GM18502 (cell line): ENCODE data around the gene NF1.
A peak's percentile ranks its signal among the peaks of the same experiment; 100 is the strongest.
"Not testable (repeated sequence)": the region's sequence is repeated elsewhere in the genome, so short reads cannot be mapped to it uniquely, and the experiment has no call there.

Experiments
- ATAC-seq: cut with Tn5 transposase; IDR thresholded peaks from one replicate; pipeline ENCODE4 v1.9.1; 2021; ENCODE audit warnings: mild to moderate bottlenecking; ENCODE audit not compliant: unreplicated experiment, poor library complexity

NF1 gene

GRCh38 chr17:31318298-31318801 is 223.6 kb downstream of the NF1 start:
- no peak for ATAC-seq

DNA sequence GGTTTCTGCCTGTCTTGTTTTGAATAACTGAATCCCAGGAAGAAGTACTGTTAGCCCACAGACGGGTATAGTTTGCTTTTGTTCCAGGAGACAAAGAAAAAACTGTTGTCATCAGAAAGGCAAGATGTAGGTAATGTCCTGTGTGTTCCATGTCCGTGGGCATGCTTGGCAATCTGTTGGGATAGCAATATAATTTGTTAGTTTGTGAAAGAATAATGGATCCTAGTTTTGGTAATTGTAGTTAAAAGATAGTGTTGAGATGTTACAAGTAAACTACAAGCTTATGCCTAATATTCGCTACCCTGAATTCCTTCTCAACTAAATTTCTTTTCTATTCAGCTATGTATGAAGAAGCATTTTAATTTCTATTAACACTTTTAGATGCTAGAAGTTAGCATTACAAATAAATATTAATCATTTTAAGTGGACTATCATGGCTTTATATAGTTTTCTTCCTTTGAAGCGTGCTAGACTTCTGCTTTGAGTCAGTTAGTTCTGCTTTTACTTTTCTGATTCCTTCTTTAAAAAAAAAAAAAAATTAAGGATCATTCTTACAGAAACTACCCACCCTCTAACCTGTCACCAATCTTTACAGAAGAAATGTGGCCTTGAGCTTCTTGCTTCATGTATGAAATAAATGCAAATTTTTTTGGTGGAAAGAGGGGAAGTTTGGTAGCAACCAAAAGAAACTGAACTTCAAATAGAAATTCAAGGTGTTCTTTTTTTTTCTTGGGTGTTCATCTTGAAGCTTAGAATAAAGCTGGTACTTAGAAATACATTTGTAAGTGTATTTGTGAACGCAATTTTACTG is 224.3 kb downstream of the NF1 start:
- no peak for ATAC-seq

- no peak for ATAC-seq
These were observed 225.5 kb downstream of the NF1 start for GRCh38 chr17:31320241-31320640.

- no peak for ATAC-seq
These were observed 226.0 kb downstream of the NF1 start for GRCh38 chr17:31320791-31321190.

DNA sequence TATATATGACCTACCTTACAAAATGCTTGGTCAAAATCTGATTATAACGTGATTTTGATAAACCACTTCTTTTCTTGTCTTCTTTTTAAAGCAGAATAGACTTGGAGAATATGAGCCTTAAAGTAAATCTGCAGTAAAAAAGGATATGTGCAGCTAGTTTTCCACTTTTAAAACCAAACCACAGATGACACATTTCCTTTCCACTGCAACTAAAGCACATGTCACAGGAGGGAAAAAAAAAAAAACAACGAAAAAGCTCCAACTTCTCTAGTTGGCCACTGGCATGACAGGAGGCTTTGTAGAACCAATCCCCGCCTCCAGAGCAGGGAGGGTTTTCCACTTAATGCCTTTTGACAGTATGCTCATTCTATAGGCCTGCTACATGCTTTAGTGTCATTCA is 226.7 kb downstream of the NF1 start, which contains the start of gene EVI2A:
EVI2A (minus strand) TSS at position 142 of the 400 bp plus-strand sequence. CDS start 2,609 bp downstream, outside the sequence.
- ATAC-seq: peak; percentile 52

GRCh38 chr17:31321966-31322365 is 227.2 kb downstream of the NF1 start:
- no peak for ATAC-seq

DNA sequence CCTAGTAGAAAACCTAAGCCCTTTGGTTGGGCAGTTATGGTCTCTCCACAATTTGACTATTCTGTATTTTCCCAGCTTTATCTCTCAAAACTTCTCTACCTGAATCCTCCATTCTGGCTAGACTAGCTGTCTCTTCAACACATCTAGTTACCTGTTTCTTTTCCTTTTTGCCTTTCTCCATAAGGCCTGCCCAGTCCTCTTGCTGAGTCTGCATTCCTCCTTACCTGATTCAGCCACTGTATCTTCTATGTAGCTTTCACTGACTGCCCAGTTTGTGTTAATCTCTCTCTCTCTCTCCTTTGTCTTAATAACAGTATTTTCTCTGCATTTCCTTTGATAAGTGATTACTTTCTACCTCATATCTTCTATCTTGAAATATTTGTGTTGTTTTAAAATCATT is 228.8 kb downstream of the NF1 start:
- ATAC-seq: no peak

DNA sequence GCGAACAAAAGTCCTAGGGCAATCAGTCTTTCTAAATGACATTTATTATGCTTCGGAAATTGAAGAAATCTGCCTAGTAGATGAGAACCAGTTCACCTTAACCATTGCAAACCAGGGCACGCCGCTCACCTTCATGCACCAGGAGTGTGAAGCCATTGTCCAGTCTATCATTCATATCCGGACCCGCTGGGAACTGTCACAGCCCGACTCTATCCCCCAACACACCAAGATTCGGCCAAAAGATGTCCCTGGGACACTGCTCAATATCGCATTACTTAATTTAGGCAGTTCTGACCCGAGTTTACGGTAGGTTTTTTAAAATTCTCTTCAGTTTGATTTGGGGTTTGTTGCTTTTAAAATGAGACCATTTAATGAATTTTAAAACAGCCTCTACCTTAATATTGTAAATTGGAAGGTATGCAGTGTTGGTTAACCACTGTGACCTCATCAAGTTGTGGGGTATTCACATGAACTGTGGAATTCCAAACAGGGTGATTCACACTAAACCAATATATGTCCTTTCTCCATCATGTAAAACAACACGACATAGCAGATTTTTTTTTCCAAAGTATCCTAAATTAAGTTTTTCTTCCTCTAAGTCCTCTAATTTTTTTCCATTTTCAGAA is 232.9 kb downstream of the NF1 start:
- no peak for ATAC-seq

DNA sequence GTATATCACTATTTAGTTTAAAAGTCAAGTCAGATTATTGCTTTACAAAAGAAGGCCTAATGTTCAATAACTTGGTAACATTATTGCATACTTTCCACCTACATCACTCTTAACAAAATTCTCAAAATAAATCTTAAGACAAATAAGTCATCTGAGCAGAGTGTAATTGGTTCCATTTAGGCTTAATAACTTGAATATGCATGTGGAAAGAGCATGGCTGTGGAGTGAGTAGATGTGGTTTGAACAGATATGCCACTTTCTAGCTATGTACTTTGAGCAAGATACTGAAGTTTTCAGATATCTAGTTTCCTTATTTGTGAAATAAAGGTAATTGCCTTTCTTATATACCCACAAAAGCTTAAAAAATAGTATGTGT is 233.4 kb downstream of the NF1 start:
- no peak for ATAC-seq

DNA sequence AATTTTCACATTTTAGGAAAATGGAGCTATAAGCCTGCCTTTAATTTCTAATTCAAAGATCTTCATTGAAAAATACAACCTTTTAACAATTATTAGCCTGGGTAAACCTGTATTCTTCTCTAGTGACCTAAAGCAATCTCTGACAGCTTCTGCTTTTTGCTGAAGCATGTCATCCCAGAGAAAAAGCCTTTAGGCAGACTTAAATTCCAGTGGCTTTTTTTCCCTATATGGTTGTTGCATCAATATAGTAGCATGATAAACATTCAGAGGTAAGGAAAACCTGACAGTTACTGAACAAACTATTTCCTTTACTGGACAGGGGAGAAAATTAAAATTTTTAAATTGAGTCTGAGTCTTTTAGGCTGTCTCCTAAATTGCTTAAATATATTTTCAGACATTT is 234.4 kb downstream of the NF1 start:
- ATAC-seq: no peak

GRCh38 chr17:31339906-31340661 is 245.3 kb downstream of the NF1 start:
- no peak for ATAC-seq

DNA sequence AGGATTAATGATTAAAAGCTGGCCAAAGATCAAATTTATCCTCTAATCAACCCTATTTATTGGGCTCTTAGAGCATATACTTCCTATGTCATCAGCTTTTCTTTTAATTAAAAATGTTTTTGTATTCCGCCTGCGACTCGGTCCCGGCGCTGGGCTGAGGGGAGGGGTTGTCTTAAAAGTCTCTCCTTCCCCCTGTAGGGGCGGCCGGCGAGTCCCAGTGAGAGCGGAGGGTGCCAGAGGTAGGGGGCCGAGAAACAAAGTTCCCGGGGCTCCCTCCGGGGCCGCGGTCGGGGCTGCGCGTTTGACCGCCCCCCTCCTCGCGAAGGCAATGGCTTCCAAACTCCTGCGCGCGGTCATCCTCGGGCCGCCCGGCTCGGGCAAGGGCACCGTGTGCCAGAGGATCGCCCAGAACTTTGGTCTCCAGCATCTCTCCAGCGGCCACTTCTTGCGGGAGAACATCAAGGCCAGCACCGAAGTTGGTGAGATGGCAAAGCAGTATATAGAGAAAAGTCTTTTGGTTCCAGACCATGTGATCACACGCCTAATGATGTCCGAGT is 250.5 kb downstream of the NF1 start:
- not testable (repeated sequence) for ATAC-seq

DNA sequence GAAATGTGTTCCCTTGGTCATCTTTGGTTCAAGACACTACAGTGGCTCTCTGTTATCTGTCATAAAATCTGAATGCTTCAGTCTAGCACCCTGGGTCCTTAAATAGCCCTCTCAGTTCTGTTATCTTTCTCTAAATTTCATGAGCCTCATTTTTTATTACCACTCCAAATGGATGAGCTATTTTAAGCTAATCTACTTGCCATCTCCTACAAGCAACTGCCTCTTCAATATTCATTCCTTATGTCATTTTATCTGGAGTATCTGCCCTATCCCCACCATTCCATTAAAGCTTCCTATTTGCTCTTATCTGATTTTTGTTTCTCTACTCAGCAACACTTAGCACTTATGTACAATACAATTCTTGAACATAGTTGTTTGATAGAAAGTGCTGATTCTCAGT is 254.7 kb downstream of the NF1 start:
- ATAC-seq: no peak

DNA sequence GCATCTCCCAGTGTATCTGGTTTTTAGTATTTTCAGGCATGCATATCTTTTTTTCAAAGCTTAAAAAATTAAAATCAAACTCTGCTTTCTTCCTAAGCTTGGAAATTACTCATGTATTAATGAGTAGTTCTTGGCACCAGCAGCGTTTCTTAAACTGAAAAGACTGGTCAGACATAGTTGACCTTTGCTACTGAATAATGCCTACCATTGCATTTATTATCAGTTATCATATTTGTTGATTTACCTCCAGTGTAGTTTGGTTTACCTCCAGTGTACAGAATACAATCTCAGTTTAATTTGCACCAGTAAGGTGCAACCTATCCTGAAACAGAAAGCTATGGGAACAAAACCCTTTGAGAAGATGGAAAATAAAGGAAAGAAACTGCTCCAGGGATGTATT is 261.2 kb downstream of the NF1 start:
- ATAC-seq: no peak

- no peak for ATAC-seq
These were observed 262.3 kb downstream of the NF1 start for GRCh38 chr17:31357091-31357490.

GRCh38 chr17:31357839-31358394 is 263.1 kb downstream of the NF1 start:
- ATAC-seq: no peak

DNA sequence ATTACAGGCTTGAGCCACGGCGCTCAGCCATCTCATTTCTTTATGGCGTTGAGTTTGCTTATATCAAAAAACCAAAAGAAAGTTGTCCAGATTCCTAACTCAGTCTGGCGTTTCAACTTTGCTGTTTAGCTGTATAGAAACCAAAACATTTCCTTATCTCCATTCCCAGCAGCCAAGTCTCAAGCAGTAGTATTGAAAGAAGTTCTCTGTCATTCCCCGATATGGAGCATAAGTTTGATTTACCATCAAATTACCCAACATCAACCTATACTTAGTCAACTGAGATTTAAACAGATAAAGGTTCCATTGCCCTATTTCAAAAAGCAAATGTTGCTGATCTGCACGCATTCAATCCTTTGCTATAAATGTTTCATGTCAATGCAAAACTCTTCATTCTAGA is 269.2 kb downstream of the NF1 start:
- no peak for ATAC-seq

DNA sequence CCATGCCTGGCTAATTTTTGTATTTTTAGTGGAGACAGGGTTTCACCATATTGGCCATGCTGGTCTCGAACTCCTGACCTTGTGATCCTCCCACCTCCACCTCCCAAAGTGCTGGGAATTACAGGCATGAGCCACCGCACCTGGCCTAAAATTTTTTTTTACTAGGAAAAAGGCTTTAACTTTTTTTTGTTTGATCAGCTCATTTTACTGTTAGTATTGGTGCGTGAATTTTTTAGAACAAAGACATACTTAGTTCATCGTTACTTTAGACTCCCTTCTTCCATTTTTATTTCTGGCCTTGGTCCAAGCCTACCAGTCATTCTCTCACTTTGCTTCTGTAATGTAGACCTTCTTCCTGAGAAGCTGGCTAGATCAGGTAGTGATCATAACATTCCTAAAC is 271.3 kb downstream of the NF1 start:
- ATAC-seq: no peak

DNA sequence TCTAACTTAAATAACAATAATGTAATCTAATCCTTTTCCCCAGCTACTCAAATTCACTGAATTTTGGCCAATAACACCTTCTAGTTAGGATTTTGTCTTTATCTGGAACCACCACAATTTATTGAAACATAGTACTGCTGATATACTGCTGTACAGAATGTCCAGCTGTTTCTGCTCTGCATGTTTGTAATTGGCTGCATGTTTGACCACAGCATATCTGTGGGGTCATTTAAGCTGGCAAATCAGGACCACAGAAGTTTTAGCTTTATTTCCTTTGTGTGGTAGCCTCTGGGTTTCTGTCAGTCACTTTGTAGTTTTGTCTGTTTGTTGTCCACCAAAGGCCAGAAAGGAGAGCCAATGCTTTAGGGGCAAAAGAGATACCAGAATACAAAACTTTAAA is 274.5 kb downstream of the NF1 start:
- ATAC-seq: no peak

DNA sequence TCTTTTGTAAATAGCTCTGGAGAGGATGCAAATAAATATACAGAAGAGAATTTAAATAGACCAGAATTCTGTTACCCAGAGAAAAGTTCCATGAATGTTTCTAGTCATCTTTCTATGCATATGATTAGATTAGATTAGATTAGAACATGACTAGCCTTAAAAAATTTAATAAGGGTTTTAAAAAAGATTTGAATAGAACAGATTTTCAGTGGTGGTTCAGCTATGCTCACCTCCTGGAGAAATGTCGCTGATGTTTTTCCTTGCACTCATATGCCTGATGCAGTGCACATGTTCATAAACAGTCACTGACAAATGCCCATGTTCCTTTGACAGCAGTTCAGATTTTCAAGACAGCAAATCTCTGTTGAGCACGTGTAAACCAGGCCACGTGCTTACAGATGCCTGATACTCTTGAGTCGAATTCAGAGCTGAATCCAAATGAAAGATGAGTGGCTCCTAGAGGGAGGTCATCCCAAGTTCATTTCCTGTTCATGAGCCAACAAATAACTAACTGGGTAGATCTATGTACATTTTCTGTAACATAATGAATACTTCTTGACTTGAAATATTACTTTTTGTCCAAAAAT is 276.8 kb downstream of the NF1 start:
- ATAC-seq: no peak
